Natural killer cell treated with Interleukin-12 subunit alpha and Interleukin-12 subunit beta and Interleukin-15 and Interleukin-18, amount 100 ng/mL, for 72 hours (primary cell): ENCODE data around the gene FAM47C. TPM values are rescaled to one million over a fixed set of nuclear protein-coding genes. Genes with fewer than 3 reads are reported as not detected.
A peak's percentile ranks its signal among the peaks of the same experiment; 100 is the strongest.
"Not testable (repeated sequence)": the region's sequence is repeated elsewhere in the genome, so short reads cannot be mapped to it uniquely, and the experiment has no call there.

Experiments used
- ATAC-seq, 2 donors: fragments of 150-1000 bp; cut with Tn5 transposase in 1 of 2; sonication (Bioruptor Pico), chemical (Tn5 transposase) in 1 of 2; 2 replicates each; pipeline ENCODE4 v1.10.0; 2021
- DNase-seq: peaks from one replicate; pipeline ENCODE4 v3.0.0; 2022; ENCODE audit warnings: low spot score
- H3K27ac Mint-ChIP-seq, 2 donors: 1 replicate in 1 of 2; 2 replicates in 1 of 2; pipeline ENCODE4 v1.8.0; 2022; ENCODE audit warnings: mixed read lengths in 2 of 2, mild to moderate bottlenecking in 1 of 2, moderate library complexity in 1 of 2
- H3K27me3 Mint-ChIP-seq, 2 donors: 1 replicate in 1 of 2; 2 replicates in 1 of 2; pipeline ENCODE4 v1.8.0; 2022; ENCODE audit warnings: mixed read lengths in 2 of 2
- H3K36me3 Mint-ChIP-seq: one replicate; pipeline ENCODE4 v1.8.0; 2022; ENCODE audit warnings: mixed read lengths
- H3K4me1 Mint-ChIP-seq, 2 donors: 1 replicate in 1 of 2; 2 replicates in 1 of 2; pipeline ENCODE4 v1.8.0; 2022; ENCODE audit warnings: low read depth in 2 of 2, mixed read lengths in 2 of 2, mild to moderate bottlenecking in 1 of 2
- H3K4me3 Mint-ChIP-seq: one replicate; pipeline ENCODE4 v1.8.0; 2022; ENCODE audit warnings: mixed read lengths
- H3K9me3 Mint-ChIP-seq: 2 replicates; pipeline ENCODE4 v1.8.0; 2022; ENCODE audit warnings: mixed read lengths
- total RNA-seq, 2 donors: library from RNA; stranded (reverse); gene quantifications; one replicate each; pipeline ENCODE4 v1.2.3, GENCODE V29; 2022

The FAM47C gene
- total RNA-seq = not detected

DNA sequence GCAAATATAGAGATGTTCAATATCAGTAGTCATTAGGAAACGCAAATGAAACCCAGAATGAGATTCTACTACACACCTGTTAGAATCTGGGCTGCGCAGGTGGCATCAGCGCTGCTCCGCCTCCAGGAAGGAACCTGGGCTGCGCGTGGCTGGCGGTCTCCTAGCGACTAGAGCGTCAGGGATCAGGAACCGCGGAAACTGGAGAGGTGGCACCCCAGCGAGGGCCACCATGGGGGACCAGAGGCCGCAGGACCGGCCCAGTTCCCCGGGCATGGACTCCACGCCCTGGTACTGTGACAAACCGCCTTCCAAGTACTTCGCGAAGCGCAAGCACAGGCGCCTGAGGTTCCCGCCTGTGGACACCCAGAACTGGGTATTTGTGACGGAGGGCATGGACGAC, at the start of gene FAM47C:
Gene FAM47C (plus strand): TSS at position 185 of the 400 bp plus-strand sequence. CDS start 45 bp downstream, at position 230.
- not testable (repeated sequence) for DNase-seq, H3K9me3 Mint-ChIP-seq, H3K36me3 Mint-ChIP-seq, H3K4me3 Mint-ChIP-seq, H3K4me1 Mint-ChIP-seq, H3K27me3 Mint-ChIP-seq, H3K27ac Mint-ChIP-seq, ATAC-seq

DNA sequence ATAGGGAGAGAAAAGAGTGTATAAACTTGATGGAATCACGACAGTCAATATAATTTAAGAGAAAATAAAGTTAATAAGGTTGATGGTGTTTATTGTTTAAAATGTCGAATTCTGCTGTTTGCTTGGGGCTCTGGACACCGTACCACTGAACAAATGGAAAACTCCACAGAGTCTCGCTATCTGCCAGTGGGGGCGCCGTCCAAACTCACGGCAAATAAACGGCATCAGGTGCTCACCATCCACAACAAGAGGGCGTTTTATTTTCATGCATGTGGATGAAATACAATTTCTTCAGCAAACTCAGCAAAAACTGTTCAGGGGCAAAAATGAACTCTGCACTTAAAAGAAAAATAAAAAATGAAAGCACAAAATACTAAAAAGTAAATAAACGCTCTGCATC, 46.6 kb upstream of the FAM47C start:
- no peak for ATAC-seq
- Mint-ChIP-seq H3K4me3 (no peak overlapping the region), H3K4me1 (no peaks in the 10 kb centered on the region), H3K27ac (no peak overlapping the region), H3K9me3 (no peaks in the 10 kb centered on the region), H3K27me3 (peaks cover 8 to 14% of the 10 kb centered on the region in 2 donors), H3K36me3 (no peaks in the 10 kb centered on the region)
- no peak for DNase-seq

DNA sequence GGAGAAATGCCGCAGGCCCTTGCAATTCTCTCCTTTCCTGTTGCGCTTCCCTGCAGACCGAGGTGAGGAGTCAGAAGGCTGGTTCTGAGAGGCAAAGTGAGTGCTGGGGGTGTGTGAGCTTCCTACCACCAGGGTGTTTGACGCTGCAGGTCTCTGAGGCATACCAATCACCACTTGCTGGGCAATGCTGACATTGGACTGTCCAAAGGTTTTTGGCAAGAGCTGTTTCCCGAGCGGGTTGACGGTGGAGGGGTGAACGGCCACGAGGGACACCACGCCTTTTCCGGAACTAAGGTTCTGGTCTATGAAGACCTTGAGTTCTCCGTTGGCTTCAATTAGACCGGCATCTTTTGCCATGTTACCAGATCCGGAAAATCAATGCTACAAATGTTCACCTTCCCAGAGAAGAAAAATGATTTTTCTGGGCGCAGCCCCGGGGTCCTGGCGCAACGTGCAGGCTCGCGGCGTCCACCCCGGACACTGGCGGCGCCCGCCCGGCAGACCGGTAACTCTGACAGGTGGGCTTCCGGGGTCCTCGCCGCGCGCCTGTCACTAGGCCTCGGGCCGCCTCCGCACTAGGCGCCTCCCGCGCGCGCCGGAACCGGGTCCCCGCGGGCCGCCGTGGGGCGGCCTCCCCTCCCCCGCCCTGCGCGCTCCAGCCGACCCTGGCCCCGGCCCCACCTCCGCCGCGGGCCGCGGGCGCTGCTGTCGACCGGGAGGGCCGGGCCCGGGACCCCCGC, 44.9 kb upstream of the FAM47C start:
- no peaks in the 10 kb centered on the region for H3K36me3 Mint-ChIP-seq
- peaks cover 5 to 10% of the 10 kb centered on the region in 2 donors for H3K27me3 Mint-ChIP-seq
- no peaks in the 10 kb centered on the region for H3K4me1 Mint-ChIP-seq
- H3K4me3 Mint-ChIP-seq = no peak overlapping the region
- no peak for DNase-seq
- H3K9me3 Mint-ChIP-seq = no peaks in the 10 kb centered on the region
- H3K27ac Mint-ChIP-seq = no peak overlapping the region
- no peak for ATAC-seq

DNA sequence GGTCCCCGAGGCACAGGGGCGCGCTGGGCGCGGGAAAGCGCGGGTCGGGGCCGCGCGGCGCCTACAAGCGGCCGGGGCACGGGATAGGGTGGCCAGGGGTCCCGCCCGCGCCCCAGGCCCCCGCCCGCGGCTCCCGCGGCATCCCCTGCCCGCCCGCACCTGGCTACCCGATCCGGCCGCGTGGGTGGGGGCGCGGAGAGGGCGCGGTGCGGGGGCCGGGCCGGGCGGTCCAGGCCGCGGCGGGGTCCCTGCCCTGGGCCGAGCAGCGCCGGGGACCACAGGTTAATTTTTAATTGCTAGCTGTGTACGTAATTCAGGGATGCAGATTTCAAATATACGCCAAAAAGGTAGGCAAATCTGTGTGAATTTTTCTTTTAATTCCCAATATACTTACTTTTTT, 44.3 kb upstream of the FAM47C start:
- no peaks in the 10 kb centered on the region for H3K9me3 Mint-ChIP-seq
- no peak for DNase-seq
- no peak overlapping the region for H3K4me3 Mint-ChIP-seq
- H3K27me3 Mint-ChIP-seq = peaks cover 0 to 4% of the 10 kb centered on the region in 2 donors
- no peak overlapping the region for H3K27ac Mint-ChIP-seq
- H3K4me1 Mint-ChIP-seq = no peaks in the 10 kb centered on the region
- H3K36me3 Mint-ChIP-seq = no peaks in the 10 kb centered on the region
- ATAC-seq = no peak

DNA sequence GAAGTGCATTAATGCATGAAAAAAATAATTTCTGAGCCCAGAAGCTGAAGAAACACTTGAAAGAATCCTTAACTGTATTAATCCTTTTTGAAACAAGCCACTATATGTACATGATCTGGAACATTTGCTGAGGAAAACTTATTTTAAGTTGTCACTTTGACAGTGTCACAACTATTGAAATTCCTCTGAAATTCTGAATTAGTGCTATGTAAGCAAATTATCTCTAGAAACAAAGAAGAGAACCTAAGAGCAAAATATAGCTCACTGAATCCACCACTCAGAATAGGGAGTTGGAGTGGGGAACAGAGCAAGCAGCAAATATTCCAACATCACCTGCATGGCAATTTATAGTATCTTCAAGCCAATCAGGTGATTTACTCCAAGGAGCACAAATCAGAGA, 34.6 kb upstream of the FAM47C start:
- Mint-ChIP-seq H3K4me1 (no peaks in the 10 kb centered on the region), H3K9me3 (no peaks in the 10 kb centered on the region), H3K36me3 (no peaks in the 10 kb centered on the region), H3K4me3 (no peak overlapping the region), H3K27me3 (peaks cover 0 to 5% of the 10 kb centered on the region in 2 donors), H3K27ac (no peak overlapping the region)
- ATAC-seq = no peak
- DNase-seq = no peak

DNA sequence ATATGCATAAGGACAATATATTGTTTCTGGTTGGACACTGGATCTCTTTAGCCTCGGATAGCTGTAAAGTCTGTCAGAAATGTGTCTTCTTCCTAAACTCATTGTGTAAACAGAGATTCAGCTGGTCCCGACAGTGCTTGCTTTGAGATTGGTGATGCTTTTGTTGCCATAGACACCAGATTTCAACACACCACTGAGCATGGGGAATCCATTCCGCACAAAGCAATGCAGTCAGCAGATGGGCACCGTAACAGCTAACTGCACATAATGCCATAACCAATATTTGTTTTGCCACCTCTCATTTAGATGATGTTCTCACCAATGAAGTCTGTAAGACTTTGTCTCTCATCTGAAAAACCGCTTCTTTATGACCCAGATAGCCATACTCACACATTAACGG, 33.3 kb upstream of the FAM47C start:
- Mint-ChIP-seq H3K9me3 (no peaks in the 10 kb centered on the region), H3K27ac (no peak overlapping the region), H3K4me3 (no peak overlapping the region), H3K4me1 (no peaks in the 10 kb centered on the region), H3K36me3 (no peaks in the 10 kb centered on the region), H3K27me3 (peaks cover 0 to 5% of the 10 kb centered on the region in 2 donors)
- DNase-seq = no peak
- no peak for ATAC-seq

DNA sequence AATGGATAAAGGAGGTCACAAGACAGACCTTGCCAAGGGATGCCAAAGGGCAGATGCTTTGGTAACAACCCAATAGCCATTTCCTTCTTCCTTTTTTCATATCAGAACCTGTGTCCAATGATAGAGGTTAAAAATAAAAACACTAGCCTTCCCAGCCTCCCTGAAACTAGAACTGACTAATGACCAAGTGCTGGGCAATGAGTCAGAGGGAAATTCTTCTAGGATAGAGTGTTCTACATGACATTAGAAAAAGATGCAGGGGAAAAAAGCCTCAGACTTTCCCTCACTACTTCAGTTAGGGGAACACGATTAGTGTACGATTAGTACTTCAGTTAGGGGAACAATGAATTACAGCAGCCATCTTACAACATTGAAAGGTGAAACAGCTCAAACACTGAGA, 29.3 kb upstream of the FAM47C start:
- no peaks in the 10 kb centered on the region for H3K36me3 Mint-ChIP-seq
- no peak for ATAC-seq
- no peaks in the 10 kb centered on the region for H3K4me1 Mint-ChIP-seq
- H3K4me3 Mint-ChIP-seq = no peak overlapping the region
- no peak overlapping the region for H3K27ac Mint-ChIP-seq
- no peaks in the 10 kb centered on the region for H3K9me3 Mint-ChIP-seq
- peaks cover 0 to 4% of the 10 kb centered on the region in 2 donors for H3K27me3 Mint-ChIP-seq
- DNase-seq = no peak

DNA sequence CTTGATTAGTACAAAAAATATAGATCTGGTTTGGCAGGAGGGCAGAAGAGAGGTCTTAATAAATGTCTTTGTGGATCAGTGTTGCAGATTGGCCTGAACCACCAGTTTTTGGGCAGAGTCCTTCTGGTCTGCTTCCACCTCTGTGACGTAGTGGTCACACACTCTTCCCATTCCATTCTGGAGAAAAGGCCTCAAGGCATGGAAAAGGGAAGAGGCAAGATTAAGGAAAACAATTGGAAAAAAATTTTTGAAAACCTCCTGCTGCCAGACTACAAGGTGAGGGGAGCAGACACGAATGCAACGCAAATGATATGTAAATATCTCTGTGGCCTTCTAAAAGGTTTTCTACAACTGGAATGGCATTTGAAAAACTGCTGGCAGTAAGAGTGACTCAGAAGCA, 24.3 kb upstream of the FAM47C start:
- Mint-ChIP-seq H3K9me3 (peaks cover 4% of the 10 kb centered on the region), H3K36me3 (peaks cover 6% of the 10 kb centered on the region), H3K27ac (no peak overlapping the region), H3K4me3 (no peak overlapping the region), H3K27me3 (peaks cover 9% of the 10 kb centered on the region in 2 donors), H3K4me1 (peaks cover 0 to 3% of the 10 kb centered on the region in 2 donors)
- ATAC-seq (no peak), DNase-seq (no peak)

DNA sequence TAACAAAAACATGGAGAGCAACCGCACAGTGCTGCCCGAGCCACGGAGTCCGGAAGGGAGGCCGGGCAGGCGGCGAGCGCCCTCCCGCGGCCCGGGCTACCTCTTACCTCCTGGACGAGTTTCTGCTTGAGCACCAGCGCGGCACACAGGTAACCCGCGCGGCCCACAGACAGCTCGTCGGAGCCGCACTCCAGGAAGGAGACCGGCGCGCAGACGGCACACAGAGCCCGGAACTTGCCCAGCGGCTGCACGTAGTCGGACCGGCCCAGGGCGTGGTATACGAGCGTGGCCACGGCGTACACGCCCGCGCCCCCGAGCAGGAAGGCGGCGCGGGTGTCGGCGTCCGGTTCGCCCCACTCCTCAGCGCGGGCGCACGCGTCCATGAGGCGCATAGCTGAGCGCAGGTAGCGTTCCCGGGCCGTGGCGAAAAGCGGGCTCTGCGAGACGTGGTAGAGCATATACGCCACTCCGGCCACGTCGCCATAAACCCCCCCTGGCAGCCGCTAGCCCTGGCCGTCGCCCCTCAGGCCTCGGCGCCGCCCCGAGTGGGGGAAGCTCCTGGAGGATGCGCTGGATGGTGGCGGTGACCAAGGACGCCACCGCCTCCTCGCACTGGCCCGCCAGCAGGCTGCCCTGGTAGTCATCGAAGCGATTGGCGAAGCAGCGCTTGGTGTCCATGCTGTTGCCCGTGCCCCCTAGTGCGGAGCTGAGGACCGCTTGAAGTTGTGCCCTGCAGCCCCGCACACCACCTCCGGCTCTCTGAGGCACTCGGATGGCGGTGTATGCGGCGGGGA, 22.6 kb upstream of the FAM47C start:
- DNase-seq, H3K27ac Mint-ChIP-seq, H3K36me3 Mint-ChIP-seq, H3K4me1 Mint-ChIP-seq, H3K9me3 Mint-ChIP-seq, H3K4me3 Mint-ChIP-seq: not testable (repeated sequence)
- peak; percentile 76 to 85 for ATAC-seq
- H3K27me3 Mint-ChIP-seq = peaks cover 9 to 13% of the 10 kb centered on the region in 2 donors

DNA sequence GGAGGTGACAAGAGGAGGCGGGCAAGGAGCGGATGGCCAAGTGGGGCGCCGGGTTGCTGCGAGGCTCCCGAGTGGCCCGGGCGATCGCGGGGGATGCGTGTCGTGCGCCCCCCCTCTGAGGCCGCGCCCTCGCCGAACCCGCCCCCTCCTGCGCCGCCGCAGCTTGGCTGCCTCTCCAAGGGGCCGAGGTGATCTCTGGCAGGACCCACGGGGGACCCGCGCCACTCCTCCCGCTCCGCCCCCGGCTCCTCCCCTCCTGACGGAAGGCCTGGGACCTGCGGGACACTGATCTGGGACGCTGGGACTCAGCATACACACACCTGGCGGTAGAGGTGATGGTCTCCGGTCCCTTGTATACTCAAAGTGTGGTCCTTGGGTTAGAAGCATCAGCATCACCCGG, 21.9 kb upstream of the FAM47C start:
- H3K27ac Mint-ChIP-seq = no peak overlapping the region
- peaks cover 0 to 3% of the 10 kb centered on the region in 2 donors for H3K4me1 Mint-ChIP-seq
- H3K4me3 Mint-ChIP-seq = no peak overlapping the region
- ATAC-seq (no peak), DNase-seq (no peak)
- peaks cover 6% of the 10 kb centered on the region for H3K36me3 Mint-ChIP-seq
- peaks cover 9 to 13% of the 10 kb centered on the region in 2 donors for H3K27me3 Mint-ChIP-seq
- H3K9me3 Mint-ChIP-seq = peaks cover 4% of the 10 kb centered on the region

DNA sequence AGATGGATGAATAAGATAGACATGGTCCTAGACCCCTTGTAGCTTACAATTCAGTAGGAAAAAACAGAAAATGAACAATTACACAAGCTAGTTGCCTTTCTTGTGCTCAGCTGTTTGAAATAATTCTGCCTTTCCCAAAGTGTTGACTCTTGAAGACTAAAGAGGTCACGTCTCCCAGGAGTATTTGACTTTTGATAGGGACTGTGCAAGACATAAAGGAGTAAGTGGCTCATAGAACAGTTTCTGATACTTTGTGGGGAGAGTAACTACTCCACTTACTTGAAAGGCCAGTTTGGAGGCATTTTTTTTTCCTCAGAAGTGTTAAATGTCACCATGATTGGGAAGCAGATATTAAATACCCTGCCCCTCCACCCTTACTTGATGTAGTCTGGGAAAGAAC, 21.0 kb upstream of the FAM47C start:
- peaks cover 9 to 16% of the 10 kb centered on the region in 2 donors for H3K27me3 Mint-ChIP-seq
- not testable (repeated sequence) for H3K4me1 Mint-ChIP-seq, ATAC-seq, H3K36me3 Mint-ChIP-seq, H3K4me3 Mint-ChIP-seq, DNase-seq, H3K9me3 Mint-ChIP-seq, H3K27ac Mint-ChIP-seq

DNA sequence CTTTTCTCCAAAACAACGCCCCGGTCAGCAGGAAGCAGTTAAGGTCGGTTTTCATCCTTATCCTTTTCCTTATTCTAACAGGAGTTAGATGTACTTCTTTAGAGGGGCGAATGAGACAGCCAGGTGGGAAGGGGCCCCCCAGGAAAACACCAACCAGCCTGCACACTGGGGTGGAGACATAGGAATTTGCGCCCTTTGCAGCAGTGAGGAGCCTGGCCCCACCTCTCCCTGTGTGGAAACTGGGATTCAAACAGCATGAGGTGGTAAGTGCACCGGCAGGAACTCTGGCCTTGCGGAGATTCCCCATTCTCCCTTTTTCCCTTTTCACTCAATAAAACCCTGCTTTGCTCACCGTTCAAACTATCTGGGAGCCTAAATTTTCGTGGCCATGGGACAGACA, 8.0 kb upstream of the FAM47C start:
- Mint-ChIP-seq H3K27ac (no peak overlapping the region), H3K9me3 (no peaks in the 10 kb centered on the region), H3K4me1 (no peaks in the 10 kb centered on the region), H3K27me3 (peaks cover 0 to 2% of the 10 kb centered on the region in 2 donors), H3K36me3 (no peaks in the 10 kb centered on the region), H3K4me3 (no peak overlapping the region)
- DNase-seq (no peak), ATAC-seq (peak in 1 of 2 donors; percentile 32)

DNA sequence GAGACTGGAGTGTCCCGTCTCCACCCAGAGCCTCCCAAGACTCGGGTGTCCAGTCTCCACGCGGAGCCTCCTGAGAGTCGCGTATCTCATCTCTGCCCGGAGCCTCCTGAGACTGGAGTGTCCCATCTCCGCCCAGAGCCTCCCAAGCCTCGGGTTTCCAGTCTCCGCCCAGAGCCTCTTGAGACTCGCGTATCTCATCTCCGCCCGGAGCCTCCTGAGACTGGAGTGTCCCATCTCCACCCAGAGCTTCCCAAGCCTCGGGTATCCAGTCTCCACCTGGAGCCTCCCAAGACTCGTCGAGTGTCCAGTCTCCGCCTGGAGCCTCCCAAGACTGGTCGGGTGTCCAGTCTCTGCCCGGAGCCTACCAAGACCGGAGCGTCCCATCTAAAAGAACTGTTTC, 2.3 kb downstream of the FAM47C start:
- Mint-ChIP-seq H3K27me3 (no peaks in the 10 kb centered on the region), H3K27ac (no peak overlapping the region), H3K36me3 (peaks cover 5% of the 10 kb centered on the region), H3K4me3 (no peak overlapping the region), H3K4me1 (no peaks in the 10 kb centered on the region), H3K9me3 (no peaks in the 10 kb centered on the region)
- DNase-seq = no peak
- ATAC-seq = no peak

DNA sequence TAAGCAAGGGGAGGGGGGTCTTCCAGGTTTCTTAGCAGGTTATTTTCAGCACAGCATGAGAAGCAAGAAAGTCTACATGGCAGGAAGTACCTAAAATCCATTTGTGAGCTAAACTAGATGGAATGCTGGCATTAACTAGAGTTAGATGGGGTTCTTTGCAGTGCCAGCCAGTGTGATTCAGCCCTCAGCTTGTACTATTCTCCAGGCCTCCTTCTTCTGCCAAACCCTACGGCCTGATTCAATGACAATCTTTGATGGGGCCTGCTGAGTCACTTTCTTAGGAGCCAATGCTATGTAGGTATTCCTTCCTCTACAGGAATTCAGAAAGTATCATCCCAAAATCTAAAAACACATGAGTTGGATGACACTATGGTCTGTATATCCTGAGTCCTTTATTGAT, 26.1 kb downstream of the FAM47C start:
- DNase-seq, H3K27ac Mint-ChIP-seq, ATAC-seq, H3K36me3 Mint-ChIP-seq, H3K4me3 Mint-ChIP-seq, H3K4me1 Mint-ChIP-seq, H3K9me3 Mint-ChIP-seq, H3K27me3 Mint-ChIP-seq: not testable (repeated sequence)
